KMS-11 (cell line): ENCODE data around the gene NCS1.

Experiments
- H2AFZ ChIP-seq: fragments of 200-600 bp; sonication (generic); 2 replicates; pipeline ENCODE4 v1.6.1; 2016; ENCODE audit warnings: antibody characterized with exemption, mixed run types, low read depth
- H3K27ac ChIP-seq: fragments of 200-600 bp; sonication (generic); 2 replicates; pipeline ENCODE4 v1.6.1; 2016; ENCODE audit warnings: mild to moderate bottlenecking, mixed run types
- H3K27me3 ChIP-seq: fragments of 200-600 bp; sonication (generic); 2 replicates; pipeline ENCODE4 v1.6.1; 2017; ENCODE audit warnings: mild to moderate bottlenecking, low read depth, mixed run types, moderate library complexity; ENCODE audit not compliant: insufficient read depth
- H3K36me3 ChIP-seq: fragments of 200-600 bp; sonication (generic); 2 replicates; pipeline ENCODE4 v1.6.1; 2017; ENCODE audit warnings: mild to moderate bottlenecking, mixed run types; ENCODE audit not compliant: insufficient read depth
- H3K4me1 ChIP-seq: fragments of 200-600 bp; sonication (generic); 2 replicates; pipeline ENCODE4 v1.6.1; 2016; ENCODE audit warnings: mild to moderate bottlenecking, low read depth, mixed run types; ENCODE audit not compliant: poor library complexity, severe bottlenecking
- H3K4me2 ChIP-seq: fragments of 200-600 bp; sonication (generic); 2 replicates; pipeline ENCODE4 v1.7.0; 2016; ENCODE audit warnings: mild to moderate bottlenecking, mixed run types
- H3K4me3 ChIP-seq: fragments of 200-600 bp; sonication (generic); IDR thresholded peaks from 2 replicates; pipeline ENCODE4 v1.6.1; 2017; ENCODE audit warnings: low read depth, low read length, mixed read lengths; ENCODE audit not compliant: insufficient read depth
- H3K79me2 ChIP-seq: fragments of 200-600 bp; sonication (generic); 2 replicates; pipeline ENCODE4 v1.6.1; 2016; ENCODE audit warnings: low read depth, mixed run types; ENCODE audit not compliant: insufficient read depth
- H3K9ac ChIP-seq: fragments of 200-600 bp; sonication (generic); 2 replicates; pipeline ENCODE4 v1.6.1; 2016; ENCODE audit warnings: mild to moderate bottlenecking, mixed run types
- H4K20me1 ChIP-seq: fragments of 200-600 bp; sonication (generic); 2 replicates; pipeline ENCODE4 v1.6.1; 2016; ENCODE audit warnings: mild to moderate bottlenecking, mixed run types; ENCODE audit not compliant: insufficient read depth
- CTCF ChIP-seq: fragments of 200-600 bp; sonication (generic); conservative IDR thresholded peaks from 2 replicates; pipeline ENCODE4 v1.6.1; 2017; ENCODE audit warnings: low read depth, mild to moderate bottlenecking, antibody characterized with exemption, low read length, moderate library complexity, mixed read lengths

Gene NCS1

DNA sequence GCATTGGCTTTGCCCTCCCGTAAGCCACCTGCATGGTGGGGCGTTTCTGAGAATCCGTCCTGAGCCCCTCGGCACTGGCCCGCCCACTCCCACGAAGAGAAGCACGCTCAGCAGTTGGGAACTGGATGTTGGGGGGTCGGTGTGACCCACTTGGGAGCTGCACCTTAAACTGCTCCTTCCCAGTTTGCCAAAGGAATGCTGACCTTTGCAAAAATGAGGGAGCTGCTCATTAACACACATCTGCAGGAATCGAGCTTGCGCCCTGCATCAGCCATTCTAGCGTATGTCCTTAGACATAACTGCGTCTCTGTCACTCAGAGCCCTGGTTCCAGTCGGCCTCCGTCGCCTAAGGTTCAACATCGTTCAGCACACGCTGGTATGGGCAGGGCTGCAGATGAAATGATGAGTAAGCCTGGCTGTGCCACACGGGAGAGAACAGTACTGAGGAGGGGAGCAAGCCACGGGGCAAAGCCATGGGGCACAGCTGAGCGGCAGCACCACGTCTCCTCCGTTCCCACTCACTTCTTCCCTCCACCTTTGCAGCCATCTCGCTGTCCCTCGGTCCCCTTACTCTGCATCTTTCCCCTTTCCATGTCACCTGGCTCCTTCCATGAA lies 28.8 kb upstream of the NCS1 start:
- Histone ChIP-seq H3K27me3 (peaks cover 3% of the 10 kb centered on the region; the same call in 1 of the 2 replicates), H3K4me3 (no peak overlapping the region), H3K4me1 (no peaks in the 10 kb centered on the region), H4K20me1 (no peaks in the 10 kb centered on the region), H3K79me2 (no peaks in the 10 kb centered on the region), H3K9ac (no peak overlapping the region), H2AFZ (no peak overlapping the region), H3K4me2 (no peak overlapping the region), H3K27ac (no peak overlapping the region), H3K36me3 (no peaks in the 10 kb centered on the region)
- no peak for TF ChIP-seq CTCF

DNA sequence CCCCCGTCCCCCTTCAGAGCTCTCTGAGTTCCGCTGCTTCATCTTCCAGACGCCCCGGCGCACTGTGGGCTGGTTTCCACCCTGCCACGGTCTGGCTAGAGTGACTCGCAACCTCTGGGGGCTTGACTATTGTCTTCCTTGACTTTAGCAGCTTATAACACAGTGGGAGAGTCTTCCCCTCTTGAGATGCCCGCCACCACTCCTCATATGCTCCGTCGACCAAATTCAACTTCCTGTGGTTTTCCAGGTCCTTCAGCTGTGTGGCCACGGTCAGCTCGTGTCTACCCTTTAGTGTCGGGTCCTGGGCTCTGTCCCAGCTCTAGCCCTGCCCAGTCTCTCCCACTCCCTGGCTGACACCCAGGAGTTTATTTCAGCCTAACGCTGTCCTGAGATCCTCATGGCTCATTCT lies 28.2 kb upstream of the NCS1 start:
- Histone ChIP-seq H3K4me2 (no peak overlapping the region), H3K36me3 (no peaks in the 10 kb centered on the region), H4K20me1 (no peaks in the 10 kb centered on the region), H3K79me2 (no peaks in the 10 kb centered on the region), H3K9ac (no peak overlapping the region), H3K27me3 (peaks cover 3% of the 10 kb centered on the region; the same call in 1 of the 2 replicates), H2AFZ (no peak overlapping the region), H3K4me3 (no peak overlapping the region), H3K27ac (no peak overlapping the region), H3K4me1 (no peaks in the 10 kb centered on the region)
- no peak for TF ChIP-seq CTCF

- no peak overlapping the region for H3K4me3 ChIP-seq
- no peaks in the 10 kb centered on the region for H3K4me1 ChIP-seq
- peaks cover 3% of the 10 kb centered on the region; the same call in 1 of the 2 replicates for H3K27me3 ChIP-seq
- no peaks in the 10 kb centered on the region for H4K20me1 ChIP-seq
- no peak overlapping the region for H3K4me2 ChIP-seq
- H3K27ac ChIP-seq = no peak overlapping the region
- H3K9ac ChIP-seq = no peak overlapping the region
- H3K79me2 ChIP-seq = no peaks in the 10 kb centered on the region
- no peak for TF ChIP-seq CTCF
- no peaks in the 10 kb centered on the region for H3K36me3 ChIP-seq
- H2AFZ ChIP-seq = no peak overlapping the region
Measured at GRCh38 chr9:130144703-130145102, 27.5 kb upstream of the NCS1 start.

- Histone ChIP-seq H2AFZ (no peak overlapping the region), H3K36me3 (no peaks in the 10 kb centered on the region), H3K4me2 (no peak overlapping the region), H4K20me1 (no peaks in the 10 kb centered on the region), H3K27me3 (peaks cover 3% of the 10 kb centered on the region; the same call in 1 of the 2 replicates), H3K9ac (no peak overlapping the region), H3K27ac (no peak overlapping the region), H3K79me2 (no peaks in the 10 kb centered on the region), H3K4me1 (no peaks in the 10 kb centered on the region), H3K4me3 (no peak overlapping the region)
- no peak for TF ChIP-seq CTCF
Measured at GRCh38 chr9:130145658-130146057, 26.5 kb upstream of the NCS1 start.
